Panc1 (cell line): ENCODE results near the gene DCDC2B. TPM values are rescaled to one million over a fixed set of nuclear protein-coding genes. Genes with fewer than 3 reads are reported as not detected.

Source experiments
- ATAC-seq: fragments of 200-7000 bp; cut with Tn5 transposase; 2 replicates; pipeline ENCODE4 v1.9.1; 2020; ENCODE audit warnings: mild to moderate bottlenecking, moderate library complexity
- BruUV-seq: library from RNA; stranded (reverse); fragments of 400-500 nt; replicated peaks from 2 replicates; lab custom pipeline; 2021; lab: Mats Ljungman, UMichigan
- CTCF ChIA-PET: fragments of 300-600 bp; sonication (Branson Sonifier 250); formaldehyde crosslinking; loops from one replicate; lab custom pipeline; 2022; ENCODE audit warnings: antibody characterized with exemption; lab: Charles Lee
- POLR2A ChIA-PET: fragments of 300-600 bp; sonication (Branson Sonifier 250); formaldehyde crosslinking; loops from one replicate; lab custom pipeline; 2022; ENCODE audit warnings: antibody characterized with exemption; lab: Charles Lee
- DNase-seq: peaks from one replicate; pipeline ENCODE4 v3.0.0-alpha.2; 2010; ENCODE audit warnings: low read depth, low spot score
- H3K27ac ChIP-seq: 2 replicates; pipeline ENCODE4 v1.5.1; 2011; ENCODE audit warnings: mild to moderate bottlenecking, low read length, inconsistent platforms
- H3K27me3 ChIP-seq: fragments of 200-500 bp; sonication (Bioruptor generic); 2 replicates; pipeline ENCODE4 v1.6.0; 2014; ENCODE audit warnings: low read length, inconsistent platforms; ENCODE audit not compliant: control insufficient read depth, insufficient read depth
- H3K36me3 ChIP-seq: fragments of 200-500 bp; sonication (Bioruptor generic); 2 replicates; pipeline ENCODE4 v1.5.1; 2014; ENCODE audit warnings: inconsistent platforms, mild to moderate bottlenecking, low read length, moderate library complexity; ENCODE audit not compliant: control insufficient read depth, insufficient read depth
- H3K4me1 ChIP-seq: 2 replicates; pipeline ENCODE4 v1.5.1; 2011; ENCODE audit warnings: inconsistent platforms, mild to moderate bottlenecking, low read length, moderate library complexity; ENCODE audit not compliant: control insufficient read depth, insufficient read depth
- H3K4me3 ChIP-seq, 2 experiments: 2 replicates each; pipeline ENCODE4 v1.5.1; 2011 to 2012; ENCODE audit warnings: low read depth in 2 of 2, low read length in 2 of 2, mild to moderate bottlenecking in 2 of 2, inconsistent platforms in 1 of 2, moderate library complexity in 1 of 2
- H3K9me3 ChIP-seq: fragments of 200-500 bp; sonication (Bioruptor generic); 2 replicates; pipeline ENCODE4 v1.5.1; 2014; ENCODE audit warnings: low read depth, mild to moderate bottlenecking, inconsistent platforms, low read length, moderate library complexity; ENCODE audit not compliant: control insufficient read depth, insufficient read depth
- POLR2AphosphoS5 ChIP-seq: IDR thresholded peaks from 2 replicates; pipeline ENCODE4 v1.6.1; 2012; ENCODE audit warnings: mild to moderate bottlenecking, low read depth, low read length, moderate library complexity
- SIN3A ChIP-seq: IDR thresholded peaks from 2 replicates; pipeline ENCODE4 v1.6.1; 2012; ENCODE audit warnings: low read depth, mild to moderate bottlenecking, low read length, moderate library complexity, borderline replicate concordance; ENCODE audit not compliant: insufficient read depth
- TCF7L2 ChIP-seq: IDR thresholded peaks from 2 replicates; pipeline ENCODE4 v1.6.1; 2011; ENCODE audit warnings: mild to moderate bottlenecking, low read depth, low read length, inconsistent platforms
- in situ Hi-C: cut with HindIII; loops from 2 replicates; pipeline ENCODE4 v1.10.0; 2016; ENCODE audit warnings: low sequenced_read_pairs, low pct_unique_long_range_greater_than_20kb
- intact Hi-C: fragments of 100-400 bp; cut with micrococcal nuclease; formaldehyde crosslinking; loops from one replicate; pipeline ENCODE4 v1.10.0; 2022; ENCODE audit not compliant: unreplicated experiment
- total RNA-seq: library from RNA; stranded (reverse); gene quantifications from one replicate; pipeline ENCODE4 v1.2.1, GENCODE V29; 2021; ENCODE audit not compliant: unreplicated experiment
- TF ChIP-seq, protein P1 (sequence below), 2 experiments: IDR thresholded peaks; 2 replicates each; pipeline ENCODE4 v1.6.1; 2011 to 2012; ENCODE audit warnings: low read depth in 2 of 2, control low read depth in 1 of 2, low read length in 1 of 2, mild to moderate bottlenecking in 1 of 2, moderate library complexity in 1 of 2; ENCODE audit not compliant: insufficient read depth in 1 of 2
- TF ChIP-seq, protein P2 (sequence below): fragments of 450-650 bp; IDR thresholded peaks from 2 replicates; pipeline ENCODE4 v1.5.1; 2017; ENCODE audit warnings: mild to moderate bottlenecking

The DCDC2B gene
- total RNA-seq, 1 experiment from 2014 or later, result not detected

DNA sequence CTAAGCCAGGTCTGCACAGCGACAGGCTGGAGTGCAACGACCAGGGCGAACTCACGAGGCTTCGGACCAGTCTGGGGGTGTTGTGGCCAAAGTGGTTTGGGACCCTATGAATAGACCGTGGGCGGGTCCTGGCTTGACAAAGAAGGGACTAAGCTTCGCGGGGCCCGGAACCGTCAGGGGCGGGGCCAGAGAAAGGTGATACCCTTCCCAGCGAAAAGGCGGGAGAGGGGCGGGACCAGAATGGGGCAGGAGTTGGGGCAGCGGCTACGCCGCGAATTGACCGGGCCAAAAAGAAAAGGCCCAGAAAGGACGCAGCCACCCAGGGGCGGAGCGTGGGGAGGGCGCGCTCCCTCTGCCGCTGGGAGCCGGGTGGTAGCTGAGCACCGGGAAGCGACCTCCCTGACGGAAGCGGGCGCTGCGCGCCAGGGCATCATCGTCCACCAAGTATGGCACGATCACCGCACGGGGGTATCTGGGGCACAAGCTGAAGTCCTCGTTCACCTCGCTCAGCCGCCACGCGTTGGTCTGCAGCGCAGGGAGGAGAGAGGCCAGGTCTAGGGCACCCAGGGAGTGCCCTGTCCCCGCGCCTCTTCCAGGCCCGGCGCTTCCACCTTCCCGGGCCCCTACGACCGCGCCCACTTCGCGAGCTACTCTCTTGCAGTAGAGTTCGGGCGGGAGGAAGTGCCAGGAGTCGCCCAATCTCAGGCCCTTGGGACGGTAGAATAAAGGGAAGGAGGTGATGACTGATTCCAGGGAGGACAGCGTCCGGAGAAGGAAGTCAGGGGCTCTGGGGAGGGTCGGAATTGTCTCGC, 31.5 kb downstream of the DCDC2B start:
- Histone ChIP-seq H3K4me1 (peaks cover 12% of the 10 kb centered on the region), H3K9me3 (no peaks in the 10 kb centered on the region), H3K27ac (peak overlapping the region; percentile 82), H3K36me3 (no peaks in the 10 kb centered on the region), H3K4me3 (peak overlapping the region; percentile 60 to 90), H3K27me3 (no peaks in the 10 kb centered on the region)
- no TSS peak for BruUV-seq
- no peak for DNase-seq
- intact Hi-C loops (no loop called here), in situ Hi-C loops (no loop called here)
- TF ChIP-seq SIN3A (peak; percentile 74; the same call in 1 of the 2 replicates), TCF7L2 (no peak), POLR2AphosphoS5 (peak; percentile 63; the same call in 1 of the 2 replicates)
- TF ChIP-seq, protein P1, sequence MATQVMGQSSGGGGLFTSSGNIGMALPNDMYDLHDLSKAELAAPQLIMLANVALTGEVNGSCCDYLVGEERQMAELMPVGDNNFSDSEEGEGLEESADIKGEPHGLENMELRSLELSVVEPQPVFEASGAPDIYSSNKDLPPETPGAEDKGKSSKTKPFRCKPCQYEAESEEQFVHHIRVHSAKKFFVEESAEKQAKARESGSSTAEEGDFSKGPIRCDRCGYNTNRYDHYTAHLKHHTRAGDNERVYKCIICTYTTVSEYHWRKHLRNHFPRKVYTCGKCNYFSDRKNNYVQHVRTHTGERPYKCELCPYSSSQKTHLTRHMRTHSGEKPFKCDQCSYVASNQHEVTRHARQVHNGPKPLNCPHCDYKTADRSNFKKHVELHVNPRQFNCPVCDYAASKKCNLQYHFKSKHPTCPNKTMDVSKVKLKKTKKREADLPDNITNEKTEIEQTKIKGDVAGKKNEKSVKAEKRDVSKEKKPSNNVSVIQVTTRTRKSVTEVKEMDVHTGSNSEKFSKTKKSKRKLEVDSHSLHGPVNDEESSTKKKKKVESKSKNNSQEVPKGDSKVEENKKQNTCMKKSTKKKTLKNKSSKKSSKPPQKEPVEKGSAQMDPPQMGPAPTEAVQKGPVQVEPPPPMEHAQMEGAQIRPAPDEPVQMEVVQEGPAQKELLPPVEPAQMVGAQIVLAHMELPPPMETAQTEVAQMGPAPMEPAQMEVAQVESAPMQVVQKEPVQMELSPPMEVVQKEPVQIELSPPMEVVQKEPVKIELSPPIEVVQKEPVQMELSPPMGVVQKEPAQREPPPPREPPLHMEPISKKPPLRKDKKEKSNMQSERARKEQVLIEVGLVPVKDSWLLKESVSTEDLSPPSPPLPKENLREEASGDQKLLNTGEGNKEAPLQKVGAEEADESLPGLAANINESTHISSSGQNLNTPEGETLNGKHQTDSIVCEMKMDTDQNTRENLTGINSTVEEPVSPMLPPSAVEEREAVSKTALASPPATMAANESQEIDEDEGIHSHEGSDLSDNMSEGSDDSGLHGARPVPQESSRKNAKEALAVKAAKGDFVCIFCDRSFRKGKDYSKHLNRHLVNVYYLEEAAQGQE (IDR thresholded peaks at IDR 0.05; ENCODE audit: insufficient read depth in 1 of 2, low read depth in 2 of 2, low read length in 1 of 2), result no peak
- TF ChIP-seq, protein P2, sequence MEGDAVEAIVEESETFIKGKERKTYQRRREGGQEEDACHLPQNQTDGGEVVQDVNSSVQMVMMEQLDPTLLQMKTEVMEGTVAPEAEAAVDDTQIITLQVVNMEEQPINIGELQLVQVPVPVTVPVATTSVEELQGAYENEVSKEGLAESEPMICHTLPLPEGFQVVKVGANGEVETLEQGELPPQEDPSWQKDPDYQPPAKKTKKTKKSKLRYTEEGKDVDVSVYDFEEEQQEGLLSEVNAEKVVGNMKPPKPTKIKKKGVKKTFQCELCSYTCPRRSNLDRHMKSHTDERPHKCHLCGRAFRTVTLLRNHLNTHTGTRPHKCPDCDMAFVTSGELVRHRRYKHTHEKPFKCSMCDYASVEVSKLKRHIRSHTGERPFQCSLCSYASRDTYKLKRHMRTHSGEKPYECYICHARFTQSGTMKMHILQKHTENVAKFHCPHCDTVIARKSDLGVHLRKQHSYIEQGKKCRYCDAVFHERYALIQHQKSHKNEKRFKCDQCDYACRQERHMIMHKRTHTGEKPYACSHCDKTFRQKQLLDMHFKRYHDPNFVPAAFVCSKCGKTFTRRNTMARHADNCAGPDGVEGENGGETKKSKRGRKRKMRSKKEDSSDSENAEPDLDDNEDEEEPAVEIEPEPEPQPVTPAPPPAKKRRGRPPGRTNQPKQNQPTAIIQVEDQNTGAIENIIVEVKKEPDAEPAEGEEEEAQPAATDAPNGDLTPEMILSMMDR, result peak; percentile 72
- CTCF ChIA-PET, result interaction anchor here (0.6 to 1.9 kb wide), 4 partner anchors 24 to 76 kb away, joined by 4 to 18 read pairs (median 8); no protein-coding TSS in a partner anchor
- ATAC-seq, result peak; percentile 76
- POLR2A ChIA-PET, result interaction anchor here (0.7 to 1.2 kb wide), 4 partner anchors 13 to 486 kb away, joined by 3 to 7 read pairs (median 4); no protein-coding TSS in a partner anchor

DNA sequence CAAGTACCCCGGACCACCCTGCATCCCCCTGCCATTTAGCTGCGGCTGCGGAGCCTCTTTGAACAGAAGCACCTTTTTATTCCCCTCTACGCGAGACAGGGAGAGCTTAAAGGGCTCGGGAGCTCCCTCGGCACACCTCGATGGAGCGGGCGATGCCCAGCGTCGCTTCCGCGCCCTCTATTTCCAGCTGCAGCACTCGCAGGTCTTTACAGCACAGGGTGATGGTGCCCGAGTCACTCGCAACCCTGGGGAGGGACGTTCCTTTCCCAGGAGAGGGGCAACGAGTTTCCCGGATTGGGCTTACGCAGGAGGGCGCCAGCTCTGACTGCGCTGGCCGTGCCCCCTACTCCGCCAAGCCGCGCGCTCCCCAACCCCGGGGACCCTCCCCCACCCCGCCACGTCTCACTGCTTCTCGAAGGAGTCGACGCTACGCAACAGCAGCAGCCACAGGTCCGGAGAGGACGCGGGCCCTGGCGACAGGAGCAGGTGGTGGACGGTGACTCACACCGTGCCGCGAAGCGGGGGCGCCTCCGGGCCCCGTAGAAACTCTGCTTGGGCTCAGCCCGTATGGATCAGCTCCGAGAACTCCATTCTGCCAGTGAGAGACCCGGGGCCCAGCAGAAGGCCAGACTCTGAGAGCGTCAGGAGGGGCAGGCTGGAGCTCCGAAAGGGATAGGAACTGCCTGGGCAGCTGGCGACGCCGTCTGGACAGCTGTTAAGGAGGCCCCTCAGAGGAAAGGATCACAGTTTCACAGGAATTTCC, 32.3 kb downstream of the DCDC2B start:
- intact Hi-C loops, result no loop called here

More for the DNA sequence above, 32.3 kb downstream of the DCDC2B start:
- POLR2A ChIA-PET, result interaction anchor here (0.5 to 1.2 kb wide), 5 partner anchors 12 to 40 kb away, joined by 3 to 10 read pairs (median 5); no protein-coding TSS in a partner anchor
- ATAC-seq (peak; percentile 73), DNase-seq (no peak)
- H3K9me3 ChIP-seq, result no peaks in the 10 kb centered on the region
- CTCF ChIA-PET, result interaction anchor here (0.6 to 1.9 kb wide), 5 partner anchors 16 to 75 kb away, joined by 3 to 18 read pairs (median 4); no protein-coding TSS in a partner anchor
- no peaks in the 10 kb centered on the region for H3K36me3 ChIP-seq
- H3K4me3 ChIP-seq, result peak overlapping the region; percentile 60 to 90
- BruUV-seq, result no TSS peak
- no peaks in the 10 kb centered on the region for H3K27me3 ChIP-seq
- in situ Hi-C loops, result no loop called here
- H3K4me1 ChIP-seq, result peaks cover 12% of the 10 kb centered on the region
- peak overlapping the region; percentile 82 for H3K27ac ChIP-seq
- TF ChIP-seq POLR2AphosphoS5 (no peak), TCF7L2 (0 out of 2 replicates have a peak, but pooled peaks have one; percentile 37), SIN3A (no peak)
- TF ChIP-seq, protein P1 (IDR thresholded peaks at IDR 0.05; ENCODE audit: insufficient read depth in 1 of 2, low read depth in 2 of 2, low read length in 1 of 2), result no peak
- TF ChIP-seq, protein P2, result peak; percentile 12; the same call in 1 of the 2 replicates
